AML-193 (cell line): ENCODE measurements around the gene PIGQ.

ENCODE experiments used
- DNase-seq, 2 experiments: peaks; one replicate each; lab custom pipeline; 2025; lab: John Stamatoyannopoulos, UW

PIGQ gene

DNA sequence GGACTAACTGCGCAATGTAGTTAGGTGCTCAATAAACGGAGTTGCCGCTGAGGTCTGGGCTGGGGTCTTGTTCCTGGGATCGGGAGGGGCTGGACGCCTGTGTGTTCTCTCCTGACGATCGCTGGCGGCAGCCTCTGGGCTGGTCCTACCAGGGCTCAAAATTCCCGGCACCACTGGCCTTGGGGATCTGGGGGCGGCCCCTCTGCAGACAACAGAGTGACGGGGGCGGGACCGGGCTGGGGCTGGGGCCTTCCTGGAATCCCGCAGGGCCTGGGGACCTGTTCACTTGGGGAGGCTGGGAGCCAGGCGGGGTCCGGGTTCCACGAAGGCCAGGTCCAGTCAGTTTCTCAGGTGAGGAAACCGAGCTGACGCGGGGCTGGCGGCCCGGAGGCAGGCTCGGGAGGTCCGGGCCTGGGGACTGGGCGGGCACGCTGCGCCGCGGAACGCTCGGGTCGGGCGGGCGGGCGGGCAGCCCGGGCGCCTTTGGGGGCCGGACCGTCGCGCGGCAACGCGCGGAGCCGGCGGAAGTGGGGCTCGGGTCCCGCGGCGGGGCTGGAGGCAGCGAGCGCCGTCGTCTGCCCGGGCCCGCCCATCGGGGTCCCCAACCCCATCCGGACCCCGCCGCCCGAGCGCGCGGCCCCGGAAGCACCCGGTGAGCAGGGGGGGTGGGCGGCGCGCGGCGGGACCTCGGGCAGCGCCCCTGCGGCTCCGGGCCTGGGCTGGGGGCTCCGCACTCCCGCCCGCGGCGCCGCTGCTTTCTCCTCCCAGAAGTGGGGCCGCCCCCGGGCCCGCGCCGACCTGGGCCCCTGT lies at the start of gene PIGQ:
PIGQ (plus strand) TSS at position 524 of the 810 bp plus-strand sequence. CDS start 4,107 bp downstream, outside the sequence.
- DNase-seq = no peak

DNA sequence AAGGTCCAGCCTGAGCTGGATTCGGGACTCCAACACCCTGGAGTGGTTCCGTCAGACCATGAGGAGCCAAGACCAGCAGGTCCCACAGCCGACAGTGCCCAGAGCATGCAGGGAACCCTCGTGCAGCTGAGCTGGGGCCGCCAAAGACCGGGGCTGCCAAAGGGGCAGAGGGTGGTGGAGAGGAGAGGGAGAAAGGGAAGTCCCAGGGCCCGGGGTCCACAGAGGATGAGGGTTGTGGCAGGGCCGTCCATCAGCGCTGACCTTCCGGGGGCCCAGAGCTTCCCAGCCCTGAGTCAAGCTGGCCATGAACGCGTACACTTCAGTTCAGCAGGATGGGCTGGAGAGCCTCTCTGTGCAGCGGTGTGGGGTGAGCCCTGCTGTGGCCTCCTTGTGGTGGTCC lies 48.9 kb upstream of the PIGQ start:
- DNase-seq = no peak

GRCh38 chr16:521381-522210 lies 48.2 kb upstream of the PIGQ start:
- DNase-seq = no peak

DNA sequence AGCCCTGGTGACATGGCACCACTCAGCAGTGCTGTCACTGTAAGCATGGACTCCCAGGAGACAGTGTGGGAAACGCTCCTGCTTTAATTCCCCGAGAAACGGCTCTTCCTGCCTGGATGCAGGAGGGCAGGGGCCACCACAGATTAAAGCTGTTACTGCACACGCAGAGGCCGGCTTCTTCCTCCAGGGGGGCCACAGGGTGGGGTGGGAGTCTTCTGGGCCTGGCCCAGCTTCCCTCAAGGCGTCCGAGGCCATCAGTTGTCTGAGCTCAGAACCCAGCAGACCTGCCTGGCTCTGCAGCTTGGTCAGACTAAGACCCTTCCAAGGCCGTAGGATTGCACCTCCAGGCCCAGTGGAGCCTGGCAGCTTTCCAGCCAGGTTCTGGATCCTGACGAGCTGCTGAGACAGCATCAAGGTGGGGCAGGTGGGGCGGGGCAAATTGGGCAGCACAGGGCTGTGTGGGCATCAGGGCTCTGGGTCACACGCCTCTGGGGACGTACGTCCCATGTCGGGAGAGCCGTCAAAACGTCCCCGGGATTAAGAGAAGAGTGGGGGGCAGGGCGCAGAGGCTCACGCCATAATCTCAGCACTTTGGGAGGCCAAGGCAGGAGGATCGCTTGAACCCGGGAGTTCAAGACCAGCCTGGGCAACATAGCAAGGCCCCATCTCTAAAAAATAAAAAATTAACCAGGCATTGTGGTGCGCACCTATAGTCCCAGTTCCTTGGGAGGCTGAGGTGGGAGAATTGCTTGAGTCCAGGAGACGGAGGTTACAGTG lies 47.3 kb upstream of the PIGQ start:
- no peak for DNase-seq

DNA sequence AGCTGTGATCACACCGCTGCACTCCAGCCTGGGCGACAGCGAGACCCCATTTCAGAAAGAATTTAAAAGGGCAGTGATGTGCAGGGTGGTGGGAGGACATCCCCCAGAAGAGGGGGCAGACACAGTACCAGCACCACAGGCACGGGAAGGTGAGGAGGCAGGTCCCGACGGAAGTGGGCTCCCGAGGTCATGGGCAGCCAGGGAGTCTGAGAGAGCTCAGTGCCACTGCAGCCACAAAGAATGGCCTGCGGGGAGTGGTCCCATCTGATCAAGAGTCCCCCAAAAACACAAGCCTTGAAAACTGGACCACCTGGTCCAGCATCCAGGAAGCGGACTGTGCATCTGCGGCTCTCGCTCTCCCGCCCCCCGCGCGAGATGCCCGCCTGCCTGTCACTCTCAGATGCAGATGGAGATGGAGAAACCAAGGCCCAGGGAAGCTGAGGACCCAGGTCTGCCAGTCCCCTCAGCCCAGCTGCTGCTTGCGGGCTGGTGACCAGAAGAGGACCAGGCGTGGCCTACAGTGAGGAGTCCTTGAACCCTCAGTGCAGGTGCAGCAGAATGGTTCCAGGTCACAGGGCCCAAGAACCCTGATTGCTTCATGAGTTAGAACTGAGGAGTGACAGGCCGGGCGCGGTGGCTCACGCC lies 46.5 kb upstream of the PIGQ start:
- no peak for DNase-seq

- DNase-seq = no peak
These were observed 45.3 kb upstream of the PIGQ start for GRCh38 chr16:524274-525040.

- DNase-seq = no peak
These were observed 44.6 kb upstream of the PIGQ start for GRCh38 chr16:525123-525519.

- peak in 1 of 2 experiments; percentile 5 for DNase-seq
These were observed 44.1 kb upstream of the PIGQ start for GRCh38 chr16:525520-526180.

- DNase-seq = peak in 1 of 2 experiments; percentile 24
These were observed 43.4 kb upstream of the PIGQ start for GRCh38 chr16:526181-527014.

DNA sequence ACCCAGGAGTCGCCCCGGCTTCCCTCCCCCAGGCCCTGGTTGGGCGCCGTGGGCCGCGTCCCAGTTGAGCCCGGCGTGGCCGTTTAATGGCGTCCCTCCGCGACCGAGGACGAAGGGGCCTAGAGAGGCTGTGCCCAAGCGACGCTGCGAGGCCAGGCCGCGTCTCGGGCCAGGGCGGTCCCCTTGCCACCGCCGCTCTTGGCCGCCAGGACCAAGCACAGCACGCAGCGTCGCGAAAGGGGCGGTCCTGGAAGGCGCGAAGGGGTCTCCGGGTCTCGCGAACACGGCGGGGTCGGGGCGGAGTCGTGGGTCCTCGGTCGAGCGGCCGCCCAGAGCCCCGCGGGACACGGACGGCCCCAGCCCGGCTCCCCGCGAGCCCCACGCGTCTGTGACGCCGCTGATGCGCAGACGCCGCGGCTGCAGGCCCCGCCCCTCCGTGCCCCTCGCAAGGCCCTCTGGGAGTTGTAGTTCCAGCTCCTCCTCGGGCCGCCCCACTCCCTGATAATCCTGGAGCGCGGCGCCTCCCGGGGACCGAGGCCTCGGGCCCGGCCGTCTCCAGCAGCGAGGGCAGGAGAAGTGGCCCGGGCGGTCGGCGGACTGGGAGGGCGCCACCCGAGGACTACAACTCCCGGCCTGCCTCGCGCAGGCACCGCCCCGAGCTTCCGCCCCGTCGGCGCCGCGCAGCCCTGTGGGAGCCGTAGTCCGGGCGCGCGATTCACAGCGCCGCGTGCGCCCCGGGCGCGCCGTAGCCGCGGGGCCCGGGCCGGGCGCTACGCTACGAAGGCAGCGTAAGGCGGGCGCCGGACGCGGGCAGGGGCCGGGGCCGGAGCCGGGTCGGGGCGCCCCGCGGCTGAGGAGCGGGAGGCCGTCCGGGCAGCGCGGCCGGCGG lies 42.5 kb upstream of the PIGQ start, which contains the start of gene CAPN15:
CAPN15 (plus strand) TSS at position 698 of the 889 bp plus-strand sequence. CDS start 19,127 bp downstream, outside the sequence.
- peak; percentile 80 to 81 for DNase-seq

GRCh38 chr16:528111-529011 lies 41.4 kb upstream of the PIGQ start:
- peak; percentile 48 to 59 for DNase-seq

DNA sequence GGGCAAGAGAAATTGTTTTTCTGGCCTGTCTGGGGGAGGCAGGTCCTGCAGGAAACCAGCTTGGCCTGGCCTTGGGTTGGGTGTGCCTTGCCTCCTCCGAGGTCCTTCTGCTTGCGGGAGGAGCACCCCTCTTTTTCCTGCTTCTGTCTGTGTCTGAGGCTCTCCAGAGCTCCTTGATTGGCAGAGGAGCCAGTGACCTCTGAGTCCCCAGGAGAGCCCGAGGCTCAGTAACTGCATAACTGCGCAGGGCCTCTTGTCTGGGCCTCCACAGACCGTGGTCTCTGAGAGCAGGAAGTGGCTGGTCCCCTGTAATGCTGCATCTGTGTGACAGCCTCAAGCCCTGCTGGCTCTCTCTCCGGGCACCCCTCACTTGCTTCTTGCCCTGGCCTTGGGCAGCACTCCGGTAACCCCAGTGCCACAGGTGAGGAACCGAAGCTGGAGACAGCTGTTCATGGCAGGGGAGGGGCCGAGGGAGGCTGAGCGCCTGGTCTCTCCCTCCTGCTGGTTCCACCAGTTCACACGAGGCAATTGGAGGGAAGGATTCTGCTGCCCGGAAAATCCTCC lies 40.7 kb upstream of the PIGQ start:
- DNase-seq = peak in 1 of 2 experiments; percentile 48

GRCh38 chr16:530111-530817 lies 39.5 kb upstream of the PIGQ start:
- no peak for DNase-seq

DNA sequence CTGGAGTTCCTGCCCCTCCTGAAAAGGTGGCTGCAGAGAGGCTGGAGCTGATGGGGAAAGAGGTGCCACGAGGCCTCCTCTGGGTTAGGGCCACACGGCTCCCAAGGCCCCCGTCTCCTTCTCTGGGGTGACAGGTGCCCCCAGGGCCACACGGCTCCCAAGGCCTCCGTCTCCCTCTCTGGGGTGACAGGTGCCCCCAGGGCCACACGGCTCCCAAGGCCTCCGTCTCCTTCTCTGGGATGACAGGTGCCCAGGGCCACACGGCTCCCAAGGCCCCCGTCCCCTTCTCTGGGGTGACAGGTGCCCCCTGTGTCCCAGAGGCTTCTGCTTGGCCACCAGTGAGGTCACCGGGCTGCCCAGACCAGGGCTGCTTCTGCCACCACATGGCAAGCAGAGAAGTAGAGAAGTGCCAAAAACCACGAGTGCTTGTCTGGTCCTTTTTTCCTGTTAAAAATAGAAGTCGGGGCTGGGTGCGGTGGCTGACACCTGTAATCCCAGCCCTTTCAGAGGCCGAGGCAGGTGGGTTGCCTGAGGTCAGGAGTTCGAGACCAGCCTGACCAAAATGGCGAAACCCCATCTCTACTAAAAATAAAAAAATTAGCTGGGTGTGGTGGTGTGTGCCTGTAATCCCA lies 38.2 kb upstream of the PIGQ start:
- no peak for DNase-seq

DNA sequence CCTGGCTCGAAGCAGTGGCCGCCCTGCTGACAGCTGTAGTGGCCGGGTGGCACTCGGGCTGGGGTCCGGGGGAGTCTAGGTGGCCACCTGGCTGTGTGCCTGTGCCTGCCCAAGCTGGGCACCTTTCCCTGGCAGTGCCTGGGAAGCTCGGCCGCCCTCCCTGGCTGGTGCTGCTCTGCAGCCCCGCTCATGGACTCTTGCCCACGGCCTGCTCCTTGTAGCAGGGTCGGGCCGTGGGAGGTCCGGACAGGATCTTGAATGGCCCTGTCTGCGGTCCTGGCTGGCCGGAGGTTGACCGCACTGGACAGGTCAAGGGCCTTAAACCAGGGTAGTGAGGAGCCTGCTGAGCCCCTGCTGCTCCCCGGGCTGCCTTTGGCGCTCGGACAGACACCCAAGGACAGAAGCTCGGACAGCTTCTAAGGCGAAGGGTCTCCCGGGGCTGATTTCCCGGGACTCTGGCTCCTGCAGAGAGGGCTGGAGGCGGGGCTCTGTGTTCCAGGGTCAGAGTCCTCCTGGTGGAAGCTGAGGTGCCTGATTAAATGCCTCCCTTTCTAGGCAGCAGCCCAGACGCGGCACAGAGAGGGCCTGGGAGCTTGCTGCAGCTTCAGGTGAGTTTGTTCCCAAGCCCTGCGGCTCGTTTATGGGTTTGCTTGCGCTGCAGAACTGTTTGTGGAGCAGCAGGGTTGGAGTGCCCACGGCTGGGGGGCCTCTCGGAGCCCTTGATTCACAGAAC lies 36.2 kb upstream of the PIGQ start:
- DNase-seq = no peak
